Peyer's patch (tissue), 4 donors: ENCODE results near the gene TP73. TPM values are rescaled to one million over a fixed set of nuclear protein-coding genes. Genes with fewer than 3 reads are reported as not detected.

Source experiments
- DNase-seq, 3 donors: peaks; one replicate each; pipeline ENCODE4 v3.0.0-alpha.2; 2017 to 2019
- H3K27ac ChIP-seq, 4 donors: fragments of 200-600 bp; sonication (generic); one replicate each; pipeline ENCODE4 v1.5.1; 2016 to 2019
- H3K27me3 ChIP-seq, 2 donors: fragments of 200-600 bp; sonication (generic); one replicate each; pipeline ENCODE4 v1.5.1; 2019
- H3K36me3 ChIP-seq, 3 donors: fragments of 200-600 bp; sonication (generic); one replicate each; pipeline ENCODE4 v1.5.1; 2016 to 2019
- H3K4me1 ChIP-seq, 4 donors: fragments of 200-600 bp; sonication (generic); one replicate each; pipeline ENCODE4 v1.5.1; 2016 to 2019
- H3K4me3 ChIP-seq, 4 donors: fragments of 200-600 bp; sonication (generic); 1 replicate in 3 of 4; 2 replicates in 1 of 4; pipeline ENCODE4 v1.5.1; 2016 to 2019; ENCODE audit warnings: mild to moderate bottlenecking in 1 of 4
- H3K9me3 ChIP-seq, 4 donors: fragments of 200-600 bp; sonication (generic); one replicate each; pipeline ENCODE4 v1.5.1; 2016 to 2019; ENCODE audit warnings: mild to moderate bottlenecking in 1 of 4
- CTCF ChIP-seq, 6 experiments: fragments of 450-650 bp in 4 of 6; fragments of 200-600 bp in 2 of 6; sonication (generic) in 1 of 6; IDR thresholded peaks; one replicate each; pipeline ENCODE4 v1.5.1; 2017 to 2019; ENCODE audit warnings: antibody characterized with exemption in 6 of 6, mild to moderate bottlenecking in 3 of 6, moderate library complexity in 1 of 6
- POLR2A ChIP-seq, 2 donors: fragments of 450-650 bp; IDR thresholded peaks; one replicate each; pipeline ENCODE4 v1.5.1; 2017; ENCODE audit warnings: antibody characterized with exemption in 2 of 2, mild to moderate bottlenecking in 2 of 2, moderate library complexity in 2 of 2
- total RNA-seq, 4 donors: library from RNA; depleted of rRNA; stranded (reverse); fragments of >200 nt; gene quantifications; one replicate each; pipeline ENCODE4 v1.1.0, GENCODE V29; 2016

The TP73 gene
- total RNA-seq, 4 donors from 2014 or later = 0.38 TPM; not detected in 3

DNA sequence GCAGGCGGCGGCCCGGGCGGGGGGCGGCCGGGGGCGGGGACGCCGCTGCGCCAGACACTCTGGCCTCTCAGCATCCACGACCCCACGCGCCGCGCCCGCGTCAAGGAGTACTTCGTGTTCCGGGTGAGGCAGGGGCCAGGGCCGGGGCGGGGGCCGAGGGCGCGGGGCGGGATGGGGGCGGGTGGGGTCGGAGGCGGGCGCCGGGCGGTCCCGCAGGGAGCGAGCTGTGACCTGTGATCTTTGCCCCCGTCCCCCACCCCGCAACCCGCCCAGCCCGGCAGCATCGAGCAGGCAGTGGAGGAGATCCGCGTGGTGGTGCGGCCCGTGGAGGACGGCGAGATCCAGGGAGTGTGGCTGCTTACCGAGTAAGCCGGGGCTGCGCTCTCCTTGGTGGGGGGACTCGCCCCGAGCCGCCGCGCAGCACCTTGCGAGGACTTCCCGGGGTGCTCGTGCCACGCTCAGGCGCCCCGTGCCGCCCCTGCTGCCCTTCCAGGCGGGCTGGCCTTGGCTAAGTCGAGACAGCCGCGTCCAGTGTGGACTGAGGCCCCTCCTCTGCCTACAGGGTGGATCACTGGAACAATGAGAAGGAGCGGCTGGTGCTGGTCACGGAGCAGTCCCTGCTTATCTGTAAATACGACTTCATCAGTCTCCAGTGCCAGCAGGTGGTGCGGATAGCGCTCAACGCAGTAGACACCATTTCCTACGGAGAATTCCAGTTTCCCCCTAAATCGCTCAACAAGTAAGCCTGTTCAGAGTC lies 27.0 kb upstream of the TP73 start:
- peak; percentile 76 to 78 for TF ChIP-seq POLR2A (IDR thresholded peaks at IDR 0.05)
- peak in 1 of 6 experiments; percentile 18 for TF ChIP-seq CTCF (IDR thresholded peaks at IDR 0.05)
- Histone ChIP-seq H3K9me3 (no peaks in the 10 kb centered on the region), H3K27me3 (no peaks in the 10 kb centered on the region), H3K27ac (peak overlapping the region; percentile 93 to 100 (median 94)), H3K4me3 (peak overlapping the region; percentile 91 to 100 (median 98)), H3K36me3 (peaks cover 0 to 39% (median 0%) of the 10 kb centered on the region in 3 donors), H3K4me1 (peaks cover 0 to 35% (median 7%) of the 10 kb centered on the region in 4 donors)
- DNase-seq = peak; percentile 26 to 89 (median 82)

DNA sequence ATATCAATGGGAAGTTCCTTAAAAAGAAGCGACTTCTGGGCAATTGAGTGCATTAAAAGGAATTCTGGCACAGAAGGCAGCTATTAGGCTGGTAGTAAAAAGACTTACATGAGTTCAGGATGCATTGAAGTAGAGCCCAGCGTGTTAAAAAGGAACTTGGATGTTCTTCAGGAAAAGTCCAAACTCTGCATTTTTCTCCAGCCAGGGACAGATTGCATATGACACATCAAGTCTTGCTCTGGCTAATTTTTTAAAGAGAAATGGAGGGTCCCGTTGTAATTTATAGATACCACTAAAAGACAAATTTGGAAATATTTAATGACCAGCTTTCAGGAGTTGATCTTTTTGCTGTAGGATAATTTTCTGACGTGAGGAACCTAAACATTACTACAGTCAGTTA lies 26.3 kb upstream of the TP73 start:
- Histone ChIP-seq H3K4me3 (peak overlapping the region in 2 of 4 donors; percentile 98 to 100), H3K27me3 (no peaks in the 10 kb centered on the region), H3K36me3 (peaks cover 0 to 44% (median 0%) of the 10 kb centered on the region in 3 donors), H3K9me3 (no peaks in the 10 kb centered on the region), H3K27ac (peak overlapping the region in 3 of 4 donors; percentile 94 to 100 (median 95)), H3K4me1 (peaks cover 0 to 35% (median 7%) of the 10 kb centered on the region in 4 donors)
- DNase-seq = no peak
- TF ChIP-seq CTCF (IDR thresholded peaks at IDR 0.05) (no peak), POLR2A (IDR thresholded peaks at IDR 0.05) (no peak)

DNA sequence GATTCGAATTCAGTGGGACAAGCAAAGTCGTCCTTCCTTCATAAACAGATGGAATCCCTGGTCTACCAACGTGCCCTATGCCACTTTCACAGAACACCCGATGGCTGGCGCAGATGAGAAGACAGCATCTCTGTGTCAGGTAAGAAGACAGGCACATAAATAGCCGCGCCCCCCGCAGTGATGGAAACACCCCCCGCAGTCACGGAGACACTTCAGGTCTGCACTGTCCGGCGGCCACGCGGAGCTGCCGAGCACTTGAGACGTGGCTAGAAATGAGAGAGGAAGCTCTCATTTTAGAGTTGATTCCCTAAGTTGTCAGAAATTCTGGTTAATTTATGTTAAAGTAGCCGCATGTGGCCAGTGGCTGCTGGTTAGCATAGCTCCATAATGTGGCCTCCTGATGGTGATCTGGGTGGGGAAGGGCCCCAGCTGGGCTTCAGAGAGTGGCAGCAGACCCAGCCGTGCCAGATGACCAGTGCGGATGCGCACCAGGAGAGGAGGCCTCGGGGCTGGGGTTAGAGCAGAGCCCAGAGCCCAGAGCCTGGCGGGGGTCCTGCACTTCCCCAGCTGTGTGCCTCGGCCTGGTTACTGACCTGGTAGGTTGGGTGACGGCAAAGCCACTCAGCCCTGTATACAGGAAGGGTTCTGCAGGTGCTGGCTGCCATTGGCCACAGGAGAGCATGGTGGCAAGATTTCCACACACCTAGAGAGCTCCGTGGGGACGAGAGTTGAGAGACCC lies 24.6 kb upstream of the TP73 start:
- TF ChIP-seq POLR2A (IDR thresholded peaks at IDR 0.05) (no peak), CTCF (IDR thresholded peaks at IDR 0.05) (no peak)
- Histone ChIP-seq H3K4me1 (peaks cover 0 to 27% (median 7%) of the 10 kb centered on the region in 4 donors), H3K27me3 (no peaks in the 10 kb centered on the region), H3K36me3 (peaks cover 0 to 61% (median 0%) of the 10 kb centered on the region in 3 donors), H3K27ac (no peak overlapping the region), H3K9me3 (no peaks in the 10 kb centered on the region), H3K4me3 (no peak overlapping the region)
- DNase-seq = no peak

DNA sequence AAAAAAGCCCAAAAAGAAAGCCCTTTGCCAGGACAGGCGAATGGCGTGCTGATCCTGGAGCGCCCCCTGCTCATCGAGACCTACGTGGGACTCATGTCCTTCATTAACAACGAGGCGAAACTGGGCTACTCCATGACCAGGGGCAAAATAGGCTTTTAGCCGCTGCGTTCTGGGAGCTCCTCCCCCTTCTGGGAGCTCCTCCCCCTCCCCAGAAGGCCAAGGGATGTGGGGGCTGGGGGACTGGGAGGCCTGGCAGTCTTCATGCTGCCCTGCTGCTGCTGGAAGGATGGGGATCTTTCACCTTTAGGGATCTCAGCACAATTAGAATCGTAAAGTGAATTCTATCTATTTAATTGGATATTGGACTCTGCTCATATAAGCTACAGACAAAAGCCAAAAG lies 23.9 kb upstream of the TP73 start:
- Histone ChIP-seq H3K4me1 (peaks cover 0 to 20% (median 5%) of the 10 kb centered on the region in 4 donors), H3K27ac (no peak overlapping the region), H3K4me3 (no peak overlapping the region), H3K9me3 (no peaks in the 10 kb centered on the region), H3K36me3 (peaks cover 0 to 66% (median 0%) of the 10 kb centered on the region in 3 donors), H3K27me3 (no peaks in the 10 kb centered on the region)
- DNase-seq = no peak
- TF ChIP-seq POLR2A (IDR thresholded peaks at IDR 0.05) = no peak
- no peak for TF ChIP-seq CTCF (IDR thresholded peaks at IDR 0.05)

DNA sequence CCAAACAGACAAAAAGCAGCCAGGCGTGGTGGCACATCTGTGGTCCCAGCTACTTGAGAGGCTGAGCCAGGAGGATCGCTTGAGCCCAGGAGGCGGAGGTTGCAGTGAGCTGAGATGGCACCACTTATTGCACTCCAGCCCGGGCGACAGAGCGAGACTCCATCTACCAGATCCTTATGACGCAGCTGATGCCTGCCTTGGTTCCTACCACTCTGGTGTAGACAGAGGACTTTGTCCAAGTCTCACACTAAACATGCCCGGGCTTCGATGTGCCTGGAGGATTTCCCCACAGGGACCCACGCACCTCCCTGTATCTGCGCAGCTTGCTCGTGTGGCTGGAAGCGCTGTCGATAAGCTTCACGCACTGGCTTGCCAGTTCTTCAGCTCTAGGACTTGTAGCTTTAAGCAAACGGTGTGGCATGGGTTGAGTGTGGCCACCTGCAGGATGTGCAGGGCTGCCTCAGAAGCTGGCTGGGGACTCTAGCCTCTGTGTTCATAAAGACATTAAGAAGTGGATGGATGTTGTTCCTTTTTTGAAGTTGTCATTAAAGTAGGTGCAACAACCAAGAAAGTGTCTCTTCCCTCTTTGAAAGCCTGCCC lies 22.7 kb upstream of the TP73 start:
- no peak for TF ChIP-seq POLR2A (IDR thresholded peaks at IDR 0.05)
- no peak for TF ChIP-seq CTCF (IDR thresholded peaks at IDR 0.05)
- Histone ChIP-seq H3K27me3 (no peaks in the 10 kb centered on the region), H3K36me3 (peaks cover 0 to 78% (median 0%) of the 10 kb centered on the region in 3 donors), H3K4me3 (no peak overlapping the region), H3K4me1 (peaks cover 0 to 14% (median 2%) of the 10 kb centered on the region in 4 donors), H3K9me3 (no peaks in the 10 kb centered on the region), H3K27ac (no peak overlapping the region)
- DNase-seq = no peak
